ENCODE measurements around the gene L1CAM. TPM values are rescaled to one million over a fixed set of nuclear protein-coding genes. Genes with fewer than 3 reads are reported as not detected.

The L1CAM gene
- total RNA-seq, 2 experiments from 2014 or later: not detected

- Histone ChIP-seq H3K79me2 (ENCODE audit: insufficient read depth, low read depth, low read length) (no peaks in the 10 kb centered on the region), H3K36me3 (ENCODE audit: insufficient read depth, low read length) (no peaks in the 10 kb centered on the region), H2AFZ (ENCODE audit: low read length) (no peak overlapping the region), H3K4me2 (ENCODE audit: low read length) (no peak overlapping the region), H3K4me3 (ENCODE audit: low read depth, low read length, poor library complexity, severe bottlenecking) (no peak overlapping the region), H4K20me1 (ENCODE audit: insufficient read depth, low read length) (no peaks in the 10 kb centered on the region), H3K27ac (ENCODE audit: low read depth, low read length, poor library complexity, severe bottlenecking) (no peak overlapping the region), H3K9me2 (ENCODE audit: insufficient read depth, low read length) (no peaks in the 10 kb centered on the region), H3K4me1 (ENCODE audit: insufficient read depth, low read length, poor library complexity, severe bottlenecking) (no peaks in the 10 kb centered on the region), H3K9me3 (ENCODE audit: low read length) (no peaks in the 10 kb centered on the region)
- ChIA-PET POLR2A (no interaction called here), CTCF (ENCODE audit: unreplicated experiment) (no interaction called here)
- no peak for TF ChIP-seq CTCF (conservative IDR thresholded peaks at IDR 0.05; ENCODE audit: low read length)
- no TSS peak for BruUV-seq (replicated peaks)
- no peak for DNase-seq (ENCODE audit: low spot score)
- intact Hi-C loops (cut with micrococcal nuclease; ENCODE audit: unreplicated experiment): loop anchor here (5.0 to 10.0 kb wide), 2 partner anchors 59 to 121 kb away; partner anchors contain the start of gene PLXNB3
These were observed 2.7 kb downstream of the L1CAM start for GRCh38 chrX:153883163-153883843.

GRCh38 chrX:153882557-153882956 lies 3.4 kb downstream of the L1CAM start:
- H2AFZ ChIP-seq (ENCODE audit: low read length): no peak overlapping the region
- intact Hi-C loops (cut with micrococcal nuclease; ENCODE audit: unreplicated experiment): loop anchor here (5.0 to 10.0 kb wide), 2 partner anchors 58 to 120 kb away; partner anchors contain the start of gene PLXNB3
- no peaks in the 10 kb centered on the region for H3K4me1 ChIP-seq (ENCODE audit: insufficient read depth, low read length, poor library complexity, severe bottlenecking)
- no peaks in the 10 kb centered on the region for H3K9me2 ChIP-seq (ENCODE audit: insufficient read depth, low read length)
- H3K79me2 ChIP-seq (ENCODE audit: insufficient read depth, low read depth, low read length): no peaks in the 10 kb centered on the region
- CTCF ChIA-PET (ENCODE audit: unreplicated experiment): no interaction called here
- no peak for DNase-seq (ENCODE audit: low spot score)
- H3K27ac ChIP-seq (ENCODE audit: low read depth, low read length, poor library complexity, severe bottlenecking): no peak overlapping the region
- H3K36me3 ChIP-seq (ENCODE audit: insufficient read depth, low read length): no peaks in the 10 kb centered on the region
- POLR2A ChIA-PET: interaction anchor here (0.6 kb wide), 1 partner anchor 44 kb away, joined by 4 read pairs; no protein-coding TSS in a partner anchor
- no peaks in the 10 kb centered on the region for H3K9me3 ChIP-seq (ENCODE audit: low read length)
- H4K20me1 ChIP-seq (ENCODE audit: insufficient read depth, low read length): no peaks in the 10 kb centered on the region
- TF ChIP-seq EZH2phosphoT487 (IDR thresholded peaks at IDR 0.05; ENCODE audit: borderline replicate concordance, low read depth, low read length) (no peak), CTCF (conservative IDR thresholded peaks at IDR 0.05; ENCODE audit: low read length) (no peak)
- no peak overlapping the region for H3K4me3 ChIP-seq (ENCODE audit: low read depth, low read length, poor library complexity, severe bottlenecking)
- BruUV-seq (replicated peaks): no TSS peak
- H3K4me2 ChIP-seq (ENCODE audit: low read length): no peak overlapping the region

GRCh38 chrX:153882086-153882498 lies 3.9 kb downstream of the L1CAM start:
- Histone ChIP-seq H3K79me2 (ENCODE audit: insufficient read depth, low read depth, low read length) (no peaks in the 10 kb centered on the region), H4K20me1 (ENCODE audit: insufficient read depth, low read length) (no peaks in the 10 kb centered on the region), H2AFZ (ENCODE audit: low read length) (no peak overlapping the region), H3K9me2 (ENCODE audit: insufficient read depth, low read length) (no peaks in the 10 kb centered on the region), H3K4me3 (ENCODE audit: low read depth, low read length, poor library complexity, severe bottlenecking) (no peak overlapping the region), H3K9me3 (ENCODE audit: low read length) (no peaks in the 10 kb centered on the region), H3K36me3 (ENCODE audit: insufficient read depth, low read length) (no peaks in the 10 kb centered on the region), H3K27ac (ENCODE audit: low read depth, low read length, poor library complexity, severe bottlenecking) (no peak overlapping the region), H3K4me1 (ENCODE audit: insufficient read depth, low read length, poor library complexity, severe bottlenecking) (no peaks in the 10 kb centered on the region), H3K4me2 (ENCODE audit: low read length) (no peak overlapping the region)
- DNase-seq (ENCODE audit: low spot score): no peak
- CTCF ChIA-PET (ENCODE audit: unreplicated experiment): no interaction called here
- TF ChIP-seq CTCF (conservative IDR thresholded peaks at IDR 0.05; ENCODE audit: low read length): no peak
- no peak for TF ChIP-seq EZH2phosphoT487 (IDR thresholded peaks at IDR 0.05; ENCODE audit: borderline replicate concordance, low read depth, low read length)
- BruUV-seq (replicated peaks): no TSS peak
- POLR2A ChIA-PET: interaction anchor here (0.6 kb wide), 1 partner anchor 44 kb away, joined by 4 read pairs; no protein-coding TSS in a partner anchor
- intact Hi-C loops (cut with micrococcal nuclease; ENCODE audit: unreplicated experiment): loop anchor here (5.0 to 10.0 kb wide), 2 partner anchors 57 to 120 kb away; partner anchors contain the start of gene PLXNB3
